HG02973 (cell line): ENCODE data around the gene MRO.
"Not testable (repeated sequence)": the region's sequence is repeated elsewhere in the genome, so short reads cannot be mapped to it uniquely, and the experiment has no call there.

Experiments
- ATAC-seq: cut with Tn5 transposase; IDR thresholded peaks from one replicate; pipeline ENCODE4 v1.9.1; 2021; ENCODE audit warnings: moderate library complexity; ENCODE audit not compliant: unreplicated experiment

Gene MRO

DNA sequence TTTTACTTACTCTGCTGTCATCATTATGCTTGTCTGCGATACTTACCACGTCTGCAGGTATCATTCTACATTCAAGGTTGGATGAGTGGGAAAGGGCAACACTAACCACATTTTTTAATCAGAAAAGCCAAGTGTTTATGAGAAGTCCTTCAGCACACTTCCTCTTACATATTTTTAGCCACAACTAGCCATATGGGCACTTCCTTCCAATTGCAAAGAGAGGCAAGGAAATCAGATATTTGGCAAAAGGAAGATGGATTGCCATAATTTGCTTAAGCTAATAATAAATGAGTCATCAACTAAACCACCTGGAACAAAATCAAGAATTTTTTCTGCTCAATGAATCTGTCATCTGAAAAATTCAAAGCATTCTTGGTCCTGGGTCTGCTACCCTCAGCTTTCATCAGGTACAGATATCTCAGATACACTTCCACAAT lies 16.7 kb upstream of the MRO start:
- ATAC-seq = no peak

DNA sequence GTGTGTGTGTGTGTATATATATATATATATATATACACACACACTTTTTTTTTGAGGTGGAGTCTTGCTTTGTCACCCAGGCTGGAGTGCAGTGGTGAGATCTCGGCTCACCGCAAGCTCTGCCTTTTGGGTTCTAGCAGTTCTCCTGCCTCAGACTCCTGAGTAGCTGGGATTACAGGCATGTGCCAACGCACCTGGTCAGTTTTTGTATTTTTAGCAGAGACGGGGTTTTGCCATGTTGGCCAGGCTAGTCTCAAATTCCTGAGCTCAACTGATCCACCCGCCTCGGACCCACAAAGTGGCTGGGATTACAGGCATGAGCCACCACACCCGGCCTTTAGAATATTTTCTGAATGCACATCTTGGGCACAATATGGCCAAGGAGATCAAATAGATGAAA lies 13.7 kb upstream of the MRO start:
- ATAC-seq = not testable (repeated sequence)

DNA sequence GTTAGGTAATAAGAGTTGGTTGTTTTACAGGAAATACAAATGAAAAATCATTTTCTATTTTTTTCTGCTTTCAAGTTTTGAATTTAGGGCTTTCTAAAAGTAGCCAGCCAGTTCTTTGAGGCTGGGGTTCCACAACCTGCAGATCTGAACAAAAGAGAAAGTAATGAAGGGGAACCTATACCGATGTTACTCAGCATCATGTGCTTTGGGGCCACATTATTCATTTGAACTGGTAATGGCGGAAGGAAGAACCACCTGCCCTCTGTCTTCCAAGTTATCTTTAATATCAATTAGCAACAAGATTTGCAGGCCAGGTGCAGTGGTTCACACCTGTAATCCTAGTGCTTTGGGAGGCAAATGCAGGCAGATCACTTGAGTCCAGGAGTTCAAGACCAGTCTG lies 12.9 kb upstream of the MRO start:
- peak; percentile 68 for ATAC-seq

DNA sequence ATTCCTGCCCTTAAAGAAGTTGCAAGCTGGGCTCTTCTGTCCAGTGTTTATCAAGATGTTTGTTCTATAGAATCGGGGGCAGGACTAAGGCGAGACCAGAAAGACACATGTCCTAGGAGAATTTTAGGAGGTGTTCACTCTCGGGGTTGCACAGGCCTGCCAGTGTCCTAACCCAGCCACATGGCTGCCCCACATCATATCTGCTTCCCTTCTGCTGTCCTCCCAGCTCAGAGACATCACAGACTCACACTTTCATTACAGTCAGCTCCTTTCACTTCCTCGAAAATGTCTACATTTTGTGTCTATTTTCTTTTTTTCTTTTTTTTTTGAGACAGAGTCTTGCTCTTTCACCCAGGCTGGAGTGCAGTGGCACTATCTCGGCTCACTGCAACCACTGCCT lies 10.7 kb upstream of the MRO start:
- ATAC-seq = peak; percentile 40

DNA sequence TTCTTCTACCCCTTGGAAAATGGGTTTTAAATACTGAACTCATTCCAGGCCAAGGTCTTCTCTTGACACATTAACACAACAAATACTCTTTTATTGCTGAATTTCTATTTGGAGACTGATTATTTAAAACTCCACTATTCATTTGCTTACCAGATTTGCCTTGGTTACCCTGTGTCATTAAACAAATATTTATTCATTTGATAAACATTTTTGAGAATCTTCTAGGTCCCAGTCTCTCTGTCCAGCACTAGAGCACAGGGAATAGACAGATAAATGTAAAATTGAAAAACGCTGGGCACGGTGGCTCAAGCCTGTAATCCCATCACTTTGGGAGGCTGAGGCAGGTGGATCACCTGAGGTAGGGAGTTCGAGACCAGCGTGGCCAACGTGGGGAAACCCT lies 9.8 kb upstream of the MRO start:
- no peak for ATAC-seq

DNA sequence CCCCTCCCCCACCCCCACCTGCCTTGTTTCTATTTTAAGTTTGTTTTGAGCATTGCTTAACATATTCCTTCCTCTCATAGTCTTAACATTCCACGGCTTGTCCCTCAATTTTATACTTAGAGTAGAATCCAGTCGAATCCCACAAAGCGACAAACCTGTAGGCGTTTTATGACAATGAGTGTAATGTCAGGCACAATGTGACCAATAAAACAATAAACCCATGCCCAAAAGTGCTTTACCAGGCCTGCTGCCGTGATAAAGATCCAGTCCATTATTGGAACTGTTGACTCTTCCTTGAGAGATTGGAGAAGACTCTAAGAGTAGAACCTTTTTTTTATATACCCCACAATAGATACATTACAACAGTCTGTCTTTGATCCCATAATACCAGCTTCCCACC lies 6.2 kb upstream of the MRO start:
- ATAC-seq = no peak

DNA sequence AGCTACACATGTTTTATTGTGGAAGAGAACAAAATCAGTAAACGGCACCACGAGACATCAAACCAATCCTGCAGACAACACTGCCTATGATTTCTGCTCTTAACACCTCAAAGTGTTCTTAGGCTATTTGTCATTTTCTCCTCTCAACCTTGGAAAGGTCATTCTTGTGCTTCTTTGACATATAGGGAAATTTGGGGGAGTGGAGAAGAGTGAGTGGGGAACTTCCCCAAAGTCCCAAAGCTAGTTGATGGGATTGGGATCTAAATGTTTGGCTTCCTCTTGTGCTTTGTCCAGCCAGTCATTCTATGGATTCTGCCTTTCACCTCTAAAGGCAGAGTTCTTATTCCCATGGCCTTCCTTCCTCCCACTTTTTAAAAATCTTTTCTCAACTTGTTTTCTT lies 5.8 kb upstream of the MRO start:
- no peak for ATAC-seq

DNA sequence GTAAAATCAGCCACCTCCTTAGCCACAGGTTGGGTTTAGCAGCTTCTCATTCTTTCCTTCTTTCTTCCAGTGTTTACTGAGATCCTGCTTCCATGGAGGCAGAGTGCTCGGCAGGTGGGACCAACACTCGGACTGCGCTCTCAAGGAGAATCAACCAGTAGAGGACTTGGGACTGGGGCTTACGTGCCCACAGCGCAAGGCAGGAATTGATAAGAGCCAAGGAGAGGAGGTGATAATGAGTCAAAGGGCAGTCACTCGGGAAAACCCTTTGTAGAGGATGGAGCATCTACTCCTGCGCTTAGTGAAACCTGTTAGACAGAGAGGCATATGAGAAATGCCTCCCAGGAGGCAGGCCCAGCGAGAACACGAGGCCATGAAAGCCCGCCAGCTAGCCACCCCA lies 2.9 kb upstream of the MRO start:
- ATAC-seq = no peak

DNA sequence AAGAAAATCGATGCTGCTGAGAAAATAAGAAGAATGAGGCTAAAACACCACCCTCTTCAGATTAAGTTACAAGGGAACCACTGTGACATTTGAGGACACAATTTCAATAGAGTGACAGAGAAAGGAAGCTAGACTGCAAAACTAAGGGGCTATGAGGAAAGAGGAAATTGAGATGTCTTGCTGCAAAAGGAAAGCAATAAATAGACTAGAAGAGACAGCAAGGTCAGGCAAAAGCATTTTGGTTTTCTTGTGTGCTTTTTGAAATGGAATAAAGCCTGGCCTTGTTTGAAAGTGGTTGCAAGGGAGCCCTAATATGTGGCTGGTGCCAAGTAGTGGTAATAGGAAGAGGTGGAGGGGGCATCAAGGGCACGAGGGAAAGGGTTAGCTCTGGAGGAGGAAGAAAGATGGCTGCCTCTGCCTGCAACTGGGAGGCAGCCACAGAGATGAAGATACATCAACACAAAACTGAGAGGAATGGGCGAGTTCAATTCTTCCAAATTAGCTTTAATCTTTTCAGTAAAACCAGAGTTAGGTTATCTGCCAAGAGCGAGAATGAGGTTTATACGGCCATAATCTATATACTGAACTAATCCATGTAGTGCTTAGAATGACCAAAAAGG lies 1.2 kb upstream of the MRO start:
- no peak for ATAC-seq

DNA sequence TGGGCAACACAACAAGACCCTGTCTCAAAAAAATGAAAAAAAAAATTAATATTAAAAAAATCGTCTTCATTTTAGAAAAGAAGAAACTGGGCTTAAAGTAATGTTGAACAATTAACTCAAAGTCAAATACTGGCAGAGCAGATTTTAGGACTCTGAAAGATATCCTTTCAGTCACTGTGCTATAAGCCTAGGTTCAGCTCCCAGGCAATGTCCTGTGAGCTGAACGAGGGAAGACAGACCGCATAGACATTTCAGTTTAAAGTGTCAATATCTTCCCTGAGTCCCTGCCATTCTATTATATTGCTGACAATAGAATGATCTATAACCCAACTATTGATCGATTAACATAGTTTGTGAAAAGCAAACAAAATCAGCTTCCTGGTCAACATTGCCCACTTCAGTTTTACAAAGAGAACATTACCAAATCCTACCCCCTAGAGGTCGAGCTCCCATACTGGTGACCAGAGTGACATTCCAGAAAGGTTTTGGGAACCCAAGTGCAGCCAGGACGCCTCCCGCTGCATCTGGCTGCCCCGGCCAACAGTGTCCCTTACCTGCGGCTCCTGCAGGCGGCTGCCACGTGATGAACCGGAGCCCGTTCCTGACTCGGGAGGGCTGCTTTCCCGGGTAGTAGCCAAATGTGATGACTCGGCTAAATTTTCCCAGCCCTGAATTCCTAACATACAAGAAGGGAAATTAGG lies 639 bp downstream of the MRO start:
- ATAC-seq = no peak

DNA sequence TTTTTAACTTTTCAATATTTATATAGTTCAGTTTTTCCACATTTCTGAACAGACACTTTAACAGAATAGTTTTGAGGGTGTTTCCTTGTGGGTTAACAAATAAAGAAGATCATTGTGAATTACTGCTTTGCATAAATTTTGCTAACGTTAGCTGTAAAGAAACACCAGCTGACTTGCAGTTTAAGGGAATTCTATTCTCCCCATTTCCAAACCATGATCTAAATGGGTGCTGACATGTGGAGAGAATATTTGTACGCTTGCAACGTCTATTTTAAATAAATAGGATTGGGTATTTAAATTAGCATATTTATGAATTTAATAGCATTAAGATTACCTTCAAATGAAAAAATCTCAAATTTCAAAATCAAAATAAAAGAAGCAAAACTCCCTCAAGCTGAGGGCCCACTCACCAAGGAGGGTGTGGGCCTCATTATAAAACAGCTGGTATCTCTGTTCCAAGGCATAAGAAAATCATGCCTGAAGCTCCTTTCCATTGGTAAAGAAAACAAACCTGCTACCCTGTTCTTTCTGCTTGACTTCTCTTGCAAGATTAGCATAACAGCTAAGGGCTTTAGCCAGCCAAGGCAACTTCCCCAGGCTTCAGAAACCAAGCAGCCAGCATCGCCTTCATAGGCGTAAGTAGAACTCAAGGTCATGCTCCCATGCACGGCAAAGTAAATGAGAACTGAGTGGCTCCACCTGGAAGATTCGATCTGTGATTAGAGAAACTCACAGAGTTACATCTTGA lies 3.2 kb downstream of the MRO start:
- ATAC-seq = no peak

DNA sequence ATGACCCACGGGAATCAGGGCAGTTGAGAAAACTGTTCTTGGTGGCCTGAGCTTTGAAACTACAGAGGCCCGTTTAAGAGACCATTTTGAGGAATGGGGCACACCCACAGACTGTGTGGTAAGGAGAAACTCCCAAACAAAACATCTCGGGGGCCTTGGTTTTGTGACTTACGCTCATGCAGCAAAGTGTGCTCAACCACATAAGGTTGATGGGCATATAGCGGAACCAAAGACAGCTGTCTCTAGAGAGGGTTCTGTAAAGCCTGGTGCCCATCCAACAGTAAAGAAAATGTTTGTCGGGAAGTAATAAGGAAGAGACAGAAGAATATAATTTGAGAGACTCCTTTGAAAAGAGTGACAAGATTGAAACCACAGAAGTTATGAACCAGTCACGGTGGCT lies 5.4 kb downstream of the MRO start:
- no peak for ATAC-seq

DNA sequence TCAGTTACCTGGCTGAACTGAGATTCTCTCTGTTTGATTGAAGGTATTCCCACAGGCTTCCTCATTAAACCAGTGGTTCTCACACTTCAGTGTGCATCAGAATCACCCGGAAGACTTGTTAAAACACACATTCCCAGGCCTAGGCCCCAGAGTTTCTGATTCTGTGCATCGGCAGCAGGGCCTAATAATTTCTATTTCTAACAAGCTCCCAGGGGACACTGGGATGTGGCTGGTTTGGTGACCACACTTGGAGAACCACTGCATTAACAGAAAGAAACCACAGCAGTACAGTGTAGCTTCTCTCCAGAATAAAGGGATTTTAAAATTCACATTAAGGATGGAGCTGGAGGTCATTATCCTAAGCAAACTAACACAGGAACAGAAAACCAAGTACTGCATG lies 6.5 kb downstream of the MRO start:
- ATAC-seq = no peak

DNA sequence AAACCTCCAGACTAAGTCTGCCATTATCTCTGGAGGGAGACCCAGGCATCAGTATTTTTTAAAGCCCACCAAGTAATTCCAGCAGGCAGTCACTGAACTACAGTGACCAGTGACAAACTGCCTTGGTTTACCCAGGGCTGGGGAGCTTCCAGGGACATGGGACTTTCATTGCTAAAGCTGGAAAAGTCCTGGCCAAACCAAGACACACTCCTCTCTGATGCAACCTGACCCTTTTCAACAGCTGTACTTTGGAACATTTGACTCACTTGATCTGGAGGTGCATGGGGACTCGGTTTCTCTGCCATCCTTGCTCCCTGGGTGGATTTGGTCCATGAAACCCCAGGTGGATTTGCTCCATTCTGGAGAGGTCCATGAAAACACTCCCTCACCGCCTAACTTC lies 7.0 kb downstream of the MRO start:
- no peak for ATAC-seq

DNA sequence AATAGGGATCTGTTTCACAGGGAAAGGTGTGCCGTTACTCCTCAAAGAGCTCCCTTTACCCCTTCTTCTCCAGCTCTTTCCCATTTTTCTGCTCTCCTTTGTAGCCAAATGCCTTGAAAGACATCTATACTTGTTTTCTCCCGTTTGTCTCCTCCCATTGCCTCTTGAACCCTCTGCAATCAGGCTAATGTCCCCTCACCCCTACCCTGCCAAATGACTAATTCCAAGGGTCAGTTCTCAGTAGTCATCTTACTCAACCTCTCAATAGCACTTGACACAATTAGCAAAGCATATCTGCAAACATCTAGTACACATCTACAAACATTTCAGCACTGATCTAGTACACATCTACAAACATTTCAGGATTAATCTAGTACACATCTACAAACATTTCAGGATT lies 12.6 kb downstream of the MRO start:
- ATAC-seq = no peak

DNA sequence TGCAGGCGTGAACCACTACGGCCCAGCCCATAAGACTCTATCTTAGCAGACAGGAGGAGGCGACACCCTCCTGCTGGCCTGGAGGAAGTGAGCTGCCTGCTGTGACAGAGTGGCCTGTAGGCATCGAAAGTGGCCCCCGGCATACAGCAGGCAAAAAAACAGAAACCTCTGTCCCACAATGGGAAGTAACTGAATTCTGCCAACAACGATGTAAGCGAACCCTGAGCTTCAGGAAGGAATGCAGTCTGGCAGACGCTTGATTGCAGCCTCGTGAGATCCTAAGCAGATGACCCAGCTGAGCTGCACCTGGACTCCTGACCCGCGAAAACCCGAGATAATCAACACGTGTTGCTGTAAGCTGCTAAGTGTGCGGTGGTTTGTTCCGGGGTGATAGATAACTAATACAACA lies 13.6 kb downstream of the MRO start:
- peak; percentile 54 for ATAC-seq

DNA sequence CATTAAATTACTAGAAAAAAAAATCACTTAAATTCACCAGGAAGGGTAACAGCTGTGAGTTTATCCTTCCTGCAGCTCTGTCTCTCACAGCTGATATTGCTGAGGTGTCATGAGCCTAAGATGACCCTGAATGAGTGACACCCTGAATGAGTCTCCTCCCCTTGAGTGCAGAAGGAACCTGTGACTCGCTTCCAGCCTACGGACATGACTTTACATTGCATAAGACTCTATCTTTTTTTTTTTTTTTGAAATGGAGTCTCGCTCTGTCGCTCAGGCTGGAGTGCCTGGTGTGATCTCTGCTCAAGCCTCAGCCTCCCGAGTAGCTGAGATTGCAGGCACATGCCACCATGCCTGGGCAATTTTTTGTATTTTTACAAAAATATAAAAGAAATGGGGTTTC lies 14.1 kb downstream of the MRO start:
- no peak for ATAC-seq

DNA sequence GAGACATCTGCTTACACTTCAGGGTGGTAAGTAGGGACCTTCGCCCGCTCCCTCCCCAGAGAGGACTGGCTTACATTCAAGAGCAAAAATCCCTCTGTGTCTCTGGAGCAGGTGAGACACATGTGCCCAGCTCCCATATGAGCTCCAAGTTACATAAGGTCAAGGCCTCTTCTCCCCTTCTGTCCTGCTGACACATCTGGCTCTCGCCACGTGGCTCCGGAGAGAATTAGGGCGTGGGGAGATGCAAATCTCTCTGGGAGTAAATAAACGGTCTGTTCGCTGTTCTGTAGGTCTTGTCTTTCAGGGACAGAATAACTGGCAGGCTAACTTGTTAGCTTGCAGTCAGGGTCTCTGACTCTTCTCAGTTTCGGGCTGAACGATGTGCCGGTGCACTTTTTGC lies 16.2 kb downstream of the MRO start:
- no peak for ATAC-seq

DNA sequence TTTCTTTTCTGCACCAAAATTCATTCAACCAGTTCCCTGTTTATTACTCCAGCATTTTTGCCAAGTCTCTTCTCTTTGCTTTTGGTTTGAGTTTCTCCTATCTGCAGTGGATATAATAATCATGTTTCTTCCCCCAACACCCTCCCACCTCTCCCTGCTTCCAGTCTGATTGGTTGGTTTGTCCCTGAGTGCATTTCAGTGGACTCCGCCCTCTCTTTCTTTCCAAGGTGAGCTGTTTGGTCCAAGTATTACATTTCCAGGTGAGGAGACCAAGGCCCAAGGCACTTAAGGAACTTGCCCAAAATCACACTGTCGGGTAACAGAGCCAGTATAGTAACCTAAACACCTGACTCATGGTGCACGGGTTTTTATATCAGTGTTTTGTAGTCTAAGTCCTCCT lies 17.7 kb downstream of the MRO start:
- ATAC-seq = no peak

DNA sequence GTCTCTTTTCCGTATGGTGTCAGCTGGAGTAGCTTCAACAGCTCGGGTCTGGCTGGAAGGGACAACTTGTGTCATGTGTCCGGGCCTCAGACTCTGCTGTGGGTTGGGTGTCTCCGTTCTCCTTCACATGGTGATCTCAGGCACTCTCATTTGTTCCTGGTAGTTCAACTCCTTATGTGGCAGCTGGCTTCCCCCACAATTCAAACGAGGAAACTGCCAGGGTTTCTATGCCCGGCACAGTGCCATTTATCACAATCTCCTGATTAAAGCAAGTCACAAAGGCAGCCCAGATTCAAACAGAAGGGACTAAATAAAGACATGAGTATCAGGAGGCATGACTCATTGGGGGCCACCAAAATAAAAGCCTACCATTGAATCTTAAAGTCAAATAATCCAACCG lies 22.7 kb downstream of the MRO start:
- ATAC-seq = no peak

DNA sequence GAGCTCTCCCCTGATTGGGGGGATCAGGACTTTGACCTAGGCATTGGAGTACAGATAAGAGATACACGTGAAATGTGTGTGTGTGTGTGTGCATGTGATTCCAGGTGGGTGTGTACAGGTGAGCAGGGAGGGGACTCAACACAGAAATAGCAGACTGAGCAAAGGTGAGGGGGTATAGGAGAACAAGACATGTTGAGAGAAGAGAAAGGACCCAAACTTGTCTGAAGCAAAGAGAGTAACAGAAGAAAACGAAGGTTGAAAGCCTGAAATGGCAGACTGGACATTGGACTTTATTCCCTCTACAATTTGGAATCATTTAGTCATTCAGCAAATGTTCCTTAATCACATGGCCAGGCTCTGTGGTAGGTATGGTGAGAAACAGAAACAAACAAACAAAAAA lies 23.3 kb downstream of the MRO start:
- ATAC-seq = no peak
